ENCODE data around the gene TBCD.
A peak's percentile ranks its signal among the peaks of the same experiment; 100 is the strongest.

TBCD gene

GRCh38 chr17:82753201-82753464, 1.3 kb downstream of the TBCD start:
- H3K9me3 ChIP-seq (ENCODE audit: control insufficient read depth, insufficient read depth, low read depth, low read length), result no peaks in the 10 kb centered on the region
- TF ChIP-seq OSR2 (tag by site-specific recombination; IDR thresholded peaks at IDR 0.05) (no peak), ZNF513 (tag by site-specific recombination; IDR thresholded peaks at IDR 0.05) (no peak), PRDM4 (tag by site-specific recombination; IDR thresholded peaks at IDR 0.05) (no peak), SP7 (tag by site-specific recombination; IDR thresholded peaks at IDR 0.05) (no peak), ZNF473 (tag by site-specific recombination; IDR thresholded peaks at IDR 0.05) (no peak)
- POLR2A ChIA-PET, result no interaction called here
- H3K4me1 ChIP-seq (ENCODE audit: control insufficient read depth, insufficient read depth, low read length), result peaks cover 8% of the 10 kb centered on the region
- H3K4me3 ChIP-seq (ENCODE audit: low read depth, low read length), result peak overlapping the region; percentile 97
- no peak overlapping the region for H3K27ac ChIP-seq (ENCODE audit: extremely low read depth, low read depth, low read length)
- H3K36me3 ChIP-seq (ENCODE audit: control insufficient read depth in 2 of 2, insufficient read depth in 1 of 2, low read length in 2 of 2), result peaks cover 12% of the 10 kb centered on the region in 2 experiments
- CTCF ChIA-PET, result interaction anchor here (0.9 to 1.4 kb wide), 2 partner anchors 12 to 21 kb away, joined by 4 read pairs; no protein-coding TSS in a partner anchor

GRCh38 chr17:82754297-82755208, 2.7 kb downstream of the TBCD start:
- ChIA-PET POLR2A (interaction anchor here (1.0 kb wide), 1 partner anchor 107 kb away, joined by 3 read pairs; the partner anchor contains the start of gene WDR45B), CTCF (interaction anchor here (1.1 to 2.5 kb wide), 4 partner anchors 12 to 27 kb away, joined by 5 to 16 read pairs (median 10); no protein-coding TSS in a partner anchor)
- Histone ChIP-seq H3K27ac (ENCODE audit: extremely low read depth, low read depth, low read length) (0 out of 2 replicates have a peak overlapping the region, but pooled peaks have one; percentile 10), H3K9me3 (ENCODE audit: control insufficient read depth, insufficient read depth, low read depth, low read length) (no peaks in the 10 kb centered on the region), H3K4me3 (ENCODE audit: low read depth, low read length) (no peak overlapping the region), H3K36me3 (ENCODE audit: control insufficient read depth in 2 of 2, insufficient read depth in 1 of 2, low read length in 2 of 2) (peaks cover 8 to 19% of the 10 kb centered on the region in 2 experiments; a peak in 2 of 3 replicates), H3K4me1 (ENCODE audit: control insufficient read depth, insufficient read depth, low read length) (peaks cover 8% of the 10 kb centered on the region)
- TF ChIP-seq KLF1 (tag by site-specific recombination; IDR thresholded peaks at IDR 0.05) (0 out of 2 replicates have a peak, but pooled peaks have one; percentile 20), ZNF221 (tag by site-specific recombination; IDR thresholded peaks at IDR 0.05; ENCODE audit: borderline replicate concordance) (no peak), ZNF23 (tag by site-specific recombination; IDR thresholded peaks at IDR 0.05; ENCODE audit: borderline replicate concordance) (no peak), ZNF629 (tag by site-specific recombination; IDR thresholded peaks at IDR 0.05) (0 out of 2 replicates have a peak, but pooled peaks have one; percentile 6), PRDM2 (tag by site-specific recombination; IDR thresholded peaks at IDR 0.05; ENCODE audit: borderline replicate concordance) (no peak), ZNF561 (tag by site-specific recombination; IDR thresholded peaks at IDR 0.05; ENCODE audit: borderline replicate concordance) (no peak), ZNF785 (tag by site-specific recombination; IDR thresholded peaks at IDR 0.05) (no peak), ZBTB11 (tag by site-specific recombination; conservative IDR thresholded peaks at IDR 0.05; ENCODE audit: low read depth) (no peak), ZNF266 (tag by site-specific recombination; IDR thresholded peaks at IDR 0.05; ENCODE audit: low read depth) (no peak), ZNF132 (tag by site-specific recombination; IDR thresholded peaks at IDR 0.05; ENCODE audit: borderline replicate concordance) (no peak), ZNF558 (tag by site-specific recombination; IDR thresholded peaks at IDR 0.05) (no peak), ZNF76 (tag by site-specific recombination; IDR thresholded peaks at IDR 0.05; ENCODE audit: borderline replicate concordance, low read depth) (no peak), ZNF521 (tag by site-specific recombination; IDR thresholded peaks at IDR 0.05) (no peak), ZBTB17 (tag by site-specific recombination; IDR thresholded peaks at IDR 0.05) (peak; percentile 49)

Measured in HEK293 (cell line).